GM18907 (cell line): ENCODE data around the gene PATJ.

Experiments used
- ATAC-seq: cut with Tn5 transposase; IDR thresholded peaks from one replicate; pipeline ENCODE4 v1.9.1; 2021; ENCODE audit warnings: mild to moderate bottlenecking, moderate library complexity; ENCODE audit not compliant: unreplicated experiment

Gene PATJ

DNA sequence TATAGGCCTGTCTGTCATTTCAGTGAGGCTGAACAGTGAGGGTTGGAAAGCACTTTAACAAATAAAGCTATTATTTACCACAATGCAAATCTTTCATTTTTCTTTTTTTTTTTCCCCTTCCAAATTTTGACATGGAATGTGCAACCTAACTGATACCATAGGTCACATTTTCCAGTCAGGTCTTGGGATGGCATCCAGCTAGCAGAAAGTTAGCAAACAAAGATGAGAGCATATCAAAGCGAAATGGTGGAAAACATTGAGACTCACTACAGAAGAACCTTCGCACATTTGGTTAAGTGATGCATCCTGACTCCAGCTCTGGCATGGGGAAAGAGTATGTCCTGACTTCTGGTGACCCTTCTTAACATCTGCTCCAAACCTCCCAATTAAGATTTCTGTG is 347.3 kb downstream of the PATJ start:
- ATAC-seq, result no peak

DNA sequence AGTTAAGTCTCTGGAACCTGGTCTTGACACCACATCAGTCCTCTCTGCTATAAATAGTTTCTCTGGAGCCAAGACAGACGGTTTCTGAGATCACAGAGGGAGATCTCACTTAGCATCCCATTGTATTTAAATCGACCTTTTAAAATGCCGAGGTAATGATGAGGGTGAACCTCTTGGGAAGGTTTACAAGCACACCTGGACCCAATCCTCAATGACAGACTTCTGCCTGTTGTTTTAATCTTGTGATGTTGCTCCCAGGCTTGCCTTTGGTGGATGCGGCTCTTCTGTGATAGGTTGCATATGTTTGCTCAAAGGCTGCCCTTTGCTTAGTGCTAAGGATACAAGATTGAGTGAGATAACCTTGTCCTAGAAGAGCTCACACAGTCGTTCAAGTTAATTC is 347.7 kb downstream of the PATJ start:
- ATAC-seq, result no peak

DNA sequence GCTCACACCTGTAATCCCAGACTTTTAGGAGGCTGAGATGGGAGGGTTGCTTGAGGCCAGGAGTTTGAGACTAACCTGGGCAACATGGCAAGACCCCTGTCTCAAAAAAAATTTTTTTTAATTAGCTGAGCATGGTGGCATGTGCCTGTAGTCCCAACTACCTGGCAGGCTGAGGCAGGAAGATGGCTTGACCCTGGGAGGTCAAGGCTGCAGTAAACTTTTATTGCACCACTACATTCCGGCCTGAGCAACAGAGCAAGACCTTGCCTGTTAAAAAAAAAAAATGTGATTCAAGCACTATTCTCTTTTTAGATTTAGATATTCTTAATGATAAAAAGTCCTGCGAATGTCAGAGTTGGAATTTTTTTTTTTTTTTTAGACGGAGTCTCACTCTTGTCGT is 349.8 kb downstream of the PATJ start:
- ATAC-seq, result no peak

DNA sequence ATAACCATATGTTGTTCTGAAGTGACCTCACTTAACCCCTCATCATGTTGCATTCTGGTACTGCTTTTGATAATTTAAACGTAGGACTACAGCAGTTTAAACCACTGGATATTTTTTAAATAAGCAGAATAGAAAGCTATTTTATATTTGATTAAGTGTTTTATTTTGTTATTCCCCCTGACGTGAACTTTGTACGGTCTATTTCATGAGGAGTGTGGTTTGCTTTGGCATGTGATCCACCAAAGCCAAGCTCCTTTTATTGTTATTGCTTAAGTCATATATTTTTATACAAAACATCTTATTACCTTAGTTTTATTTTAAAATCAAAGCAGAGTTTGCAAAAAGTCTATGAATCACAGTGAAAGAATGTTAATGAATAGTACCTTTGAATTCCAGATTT is 351.0 kb downstream of the PATJ start:
- no peak for ATAC-seq

DNA sequence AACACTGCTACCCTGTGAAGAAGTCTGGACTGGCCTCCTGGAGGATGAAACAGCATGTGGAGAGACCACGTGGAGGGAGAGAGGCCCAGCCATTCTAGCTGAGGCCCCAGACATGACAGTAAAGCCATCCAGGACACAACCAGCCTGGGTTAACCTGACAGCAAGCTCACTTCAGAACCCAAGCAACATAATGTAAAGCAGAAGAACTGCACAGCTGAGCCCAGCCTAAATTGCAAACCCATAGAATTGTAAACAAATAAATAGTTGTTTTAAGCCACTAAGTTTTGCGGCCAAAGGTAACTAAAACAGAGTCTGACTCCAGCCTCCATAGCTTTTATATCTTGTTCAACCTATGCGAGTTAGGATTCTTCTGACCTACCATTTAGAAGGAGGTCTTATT is 355.2 kb downstream of the PATJ start:
- ATAC-seq, result no peak

DNA sequence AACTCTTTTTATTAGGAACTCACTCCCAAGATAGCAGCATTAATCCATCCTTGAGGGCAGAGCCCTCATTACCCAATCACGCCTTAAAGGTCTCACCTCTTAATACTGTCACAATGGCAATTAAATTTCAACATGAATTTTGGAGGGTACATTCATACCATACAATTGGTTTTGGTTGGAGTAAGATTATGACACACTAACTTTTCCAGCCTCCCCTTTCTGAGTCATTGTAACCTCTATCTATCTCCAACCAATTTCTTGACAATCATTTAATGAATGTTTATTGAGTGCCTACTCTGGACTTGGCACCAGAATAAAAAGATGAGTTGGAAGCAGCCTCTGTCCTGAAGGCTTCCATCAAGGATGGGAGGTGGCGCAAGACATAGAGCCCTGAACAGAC is 358.2 kb downstream of the PATJ start:
- ATAC-seq, result no peak

DNA sequence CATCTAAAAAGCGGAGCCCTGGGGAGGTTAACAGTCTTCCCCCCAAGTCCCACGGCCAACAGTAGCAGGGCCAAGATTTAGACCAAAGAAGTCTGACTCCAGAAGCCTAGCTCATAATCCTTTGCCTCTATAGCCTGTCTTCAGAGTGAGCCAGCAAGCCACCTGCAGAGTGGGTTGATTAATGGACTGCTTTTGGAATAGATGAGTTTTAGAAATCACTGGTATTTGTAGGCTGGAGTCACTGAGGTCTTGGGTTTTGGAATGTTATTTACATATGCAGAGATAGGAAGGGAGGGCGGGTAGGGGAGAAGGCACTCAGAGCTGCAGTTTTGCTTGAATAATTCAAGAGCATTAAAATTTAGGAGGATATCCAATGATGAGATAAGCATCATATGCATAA is 361.6 kb downstream of the PATJ start:
- no peak for ATAC-seq

DNA sequence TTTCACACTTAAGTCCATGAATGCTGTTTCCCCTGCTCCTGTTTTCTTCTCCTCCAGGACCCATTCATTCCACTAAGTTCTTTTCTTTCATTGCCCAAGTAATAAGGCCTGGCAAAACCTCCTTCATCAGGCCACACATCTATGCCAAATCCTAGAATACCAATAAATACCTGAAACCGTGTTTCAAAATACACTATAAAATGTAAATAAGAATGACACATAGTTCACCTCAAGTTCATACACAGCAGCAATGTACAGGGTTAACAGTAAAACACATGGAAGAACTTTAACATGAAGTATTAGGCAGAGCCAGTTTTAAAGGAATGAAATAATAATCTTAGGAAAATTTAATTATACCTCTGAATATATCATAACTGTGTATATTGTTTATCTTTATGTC is 365.6 kb downstream of the PATJ start:
- no peak for ATAC-seq

DNA sequence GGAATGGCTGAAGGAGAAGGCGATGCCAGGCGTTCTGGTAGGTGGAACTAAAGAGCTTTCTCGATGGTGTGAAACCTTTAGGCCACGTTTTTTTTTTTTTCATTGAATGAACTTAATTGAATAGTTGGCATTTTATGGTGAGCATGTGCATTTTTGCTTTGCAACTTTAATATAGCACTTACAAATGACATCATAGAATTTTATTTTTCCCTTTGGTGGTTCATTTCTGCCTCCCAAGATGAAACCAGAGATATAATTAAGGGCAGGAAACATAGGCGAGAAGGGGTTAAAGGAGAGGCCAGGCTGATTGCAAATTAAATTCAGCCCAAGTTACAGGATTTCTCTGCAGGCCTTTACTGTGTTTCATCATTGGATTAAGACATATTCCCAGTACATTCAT is 366.8 kb downstream of the PATJ start:
- no peak for ATAC-seq

DNA sequence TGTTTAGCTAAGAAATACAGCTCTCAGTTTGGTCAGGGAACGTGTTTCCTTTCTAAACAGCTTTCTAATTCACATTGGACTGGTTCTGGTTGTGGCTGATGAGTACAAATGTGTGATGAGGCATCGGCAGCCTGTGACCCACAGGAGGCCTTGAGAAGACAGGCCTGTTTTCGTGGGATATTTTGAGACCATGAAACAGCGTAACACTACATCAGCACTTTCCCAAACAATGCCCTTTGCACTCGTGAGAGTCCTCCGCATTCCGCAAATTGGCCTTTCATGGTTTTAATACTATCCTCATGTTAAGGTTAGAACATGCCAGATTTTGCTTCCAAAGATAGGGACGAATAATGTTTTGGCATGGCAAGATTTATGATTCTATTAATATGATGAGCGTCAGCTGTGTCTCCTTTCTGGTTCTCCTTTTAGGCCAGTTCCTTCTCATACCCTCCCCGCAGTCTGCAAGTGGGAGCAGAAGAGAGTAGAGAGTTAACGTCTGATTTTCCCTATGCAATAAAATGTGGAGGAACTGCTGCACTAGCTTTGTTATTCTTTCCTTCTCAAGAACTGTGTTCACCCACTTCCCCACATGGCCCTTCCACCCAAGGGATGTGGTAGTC is 368.0 kb downstream of the PATJ start:
- ATAC-seq, result no peak

DNA sequence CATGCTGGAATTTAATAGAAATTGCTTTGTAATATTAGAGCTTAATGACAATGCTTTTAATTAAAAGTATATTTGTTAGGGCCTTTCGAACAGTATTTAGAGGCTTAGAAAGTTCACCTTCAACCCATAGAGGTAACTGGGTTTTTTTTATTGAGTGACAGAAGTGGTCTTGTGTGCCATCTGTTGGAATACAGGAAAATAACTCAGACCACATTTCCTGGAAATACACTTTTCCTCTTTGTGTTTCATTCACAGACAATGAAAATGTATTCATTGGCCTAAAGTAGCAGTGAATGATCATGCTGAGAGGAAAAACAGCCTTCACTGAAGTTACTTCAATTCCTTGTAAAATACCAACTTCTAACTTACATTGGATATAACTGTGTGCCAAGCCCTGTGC is 368.8 kb downstream of the PATJ start:
- no peak for ATAC-seq

DNA sequence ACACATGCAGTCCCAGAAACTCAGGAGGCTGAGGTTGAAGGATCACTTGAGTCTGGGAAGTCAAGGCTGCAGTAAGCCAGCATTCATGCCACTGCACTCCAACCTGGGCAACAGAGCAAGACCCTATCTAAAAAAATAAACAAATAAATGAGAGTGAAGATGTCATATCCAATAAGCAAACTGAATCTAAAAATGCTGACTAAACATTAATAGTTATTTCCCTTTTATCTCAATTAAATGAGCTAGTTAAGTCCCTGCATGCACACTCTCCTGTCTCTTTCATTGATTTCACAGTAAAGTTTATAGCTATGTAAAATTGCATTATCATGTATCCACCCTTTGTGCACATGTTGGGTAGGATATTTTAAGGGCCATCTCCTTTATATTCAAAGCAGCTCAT is 371.2 kb downstream of the PATJ start:
- ATAC-seq, result no peak

DNA sequence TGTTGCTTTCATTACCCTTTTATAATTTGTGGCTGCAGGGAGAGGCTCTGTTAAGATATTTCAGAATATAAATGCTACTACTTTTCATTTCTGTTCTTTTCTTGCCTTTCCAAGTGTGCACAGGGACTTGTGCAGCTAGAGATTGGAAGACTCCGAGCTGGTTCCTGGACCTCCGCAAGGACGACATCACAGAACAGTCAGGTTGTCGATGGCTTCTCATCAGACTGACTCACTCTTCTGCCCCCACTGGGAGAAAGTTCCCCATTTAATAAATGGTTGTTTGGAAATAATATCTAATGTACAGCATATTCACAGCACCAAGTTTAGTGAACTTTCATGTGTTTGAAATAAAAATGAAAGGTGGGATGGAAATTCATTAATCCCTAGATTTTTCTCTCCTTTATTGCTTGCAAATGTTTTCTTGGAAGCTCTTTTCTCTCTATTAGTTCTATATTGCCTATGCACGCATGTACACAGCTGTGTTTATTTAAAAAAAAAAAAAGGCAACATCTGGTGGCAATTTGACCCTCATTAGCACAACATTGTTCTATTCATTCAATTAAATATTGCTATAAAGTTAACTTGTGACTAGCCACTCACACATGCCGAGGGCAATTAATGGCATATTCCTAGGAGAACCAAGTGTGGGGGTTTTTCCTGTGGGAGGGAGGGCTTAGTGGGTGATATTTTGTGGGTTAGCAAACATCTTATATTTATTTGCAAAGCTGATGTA is 374.9 kb downstream of the PATJ start:
- ATAC-seq, result no peak

DNA sequence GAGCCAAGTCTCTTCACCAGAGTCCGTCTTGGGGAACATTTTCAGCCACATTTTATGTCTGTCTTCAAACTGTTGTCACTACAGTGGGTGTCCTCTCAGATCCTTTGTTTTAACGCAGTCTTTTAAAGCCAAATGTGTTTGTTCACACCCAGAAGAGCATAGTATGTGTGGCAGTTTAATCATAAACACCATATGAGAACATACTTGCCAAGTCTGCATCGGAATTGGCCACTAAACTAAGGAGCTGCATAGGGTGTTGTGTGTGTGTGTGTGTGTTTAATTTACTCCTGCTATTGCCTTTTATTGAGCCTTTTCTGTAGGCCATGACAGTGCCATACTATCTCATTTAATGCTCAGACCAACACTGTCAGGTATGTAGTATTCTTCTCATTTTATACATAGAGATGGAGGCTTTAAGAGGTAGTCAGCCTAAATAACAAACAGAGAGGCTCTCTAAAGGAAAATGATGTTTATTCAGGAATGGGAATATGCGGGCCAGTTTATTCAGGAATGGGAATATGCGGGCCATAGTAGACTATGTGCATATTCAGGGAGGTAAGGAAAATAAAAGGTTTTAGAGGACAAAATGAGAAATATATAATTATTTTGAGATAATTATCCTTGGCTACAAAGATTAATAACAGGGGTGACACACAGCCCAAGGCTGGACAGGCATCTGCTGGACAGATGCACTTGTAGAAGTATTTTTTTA is 384.5 kb downstream of the PATJ start:
- ATAC-seq, result no peak

DNA sequence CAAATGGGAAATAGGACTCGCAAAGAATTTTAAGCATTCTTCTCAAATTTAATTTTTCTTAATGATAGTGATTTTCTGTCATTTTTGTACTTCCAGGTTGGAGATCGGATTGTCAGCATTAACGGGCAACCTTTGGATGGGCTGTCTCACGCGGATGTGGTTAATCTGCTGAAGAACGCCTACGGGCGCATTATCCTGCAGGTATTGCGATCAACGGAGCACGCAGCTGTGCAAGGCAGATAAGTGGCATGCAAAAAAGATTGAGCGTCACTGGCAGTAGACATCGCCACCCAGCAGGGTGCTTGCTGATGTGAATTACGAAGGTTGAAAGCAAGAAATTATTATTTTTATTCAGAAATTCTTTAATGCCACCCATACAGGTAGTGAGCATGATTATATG is 386.5 kb downstream of the PATJ start:
- no peak for ATAC-seq

DNA sequence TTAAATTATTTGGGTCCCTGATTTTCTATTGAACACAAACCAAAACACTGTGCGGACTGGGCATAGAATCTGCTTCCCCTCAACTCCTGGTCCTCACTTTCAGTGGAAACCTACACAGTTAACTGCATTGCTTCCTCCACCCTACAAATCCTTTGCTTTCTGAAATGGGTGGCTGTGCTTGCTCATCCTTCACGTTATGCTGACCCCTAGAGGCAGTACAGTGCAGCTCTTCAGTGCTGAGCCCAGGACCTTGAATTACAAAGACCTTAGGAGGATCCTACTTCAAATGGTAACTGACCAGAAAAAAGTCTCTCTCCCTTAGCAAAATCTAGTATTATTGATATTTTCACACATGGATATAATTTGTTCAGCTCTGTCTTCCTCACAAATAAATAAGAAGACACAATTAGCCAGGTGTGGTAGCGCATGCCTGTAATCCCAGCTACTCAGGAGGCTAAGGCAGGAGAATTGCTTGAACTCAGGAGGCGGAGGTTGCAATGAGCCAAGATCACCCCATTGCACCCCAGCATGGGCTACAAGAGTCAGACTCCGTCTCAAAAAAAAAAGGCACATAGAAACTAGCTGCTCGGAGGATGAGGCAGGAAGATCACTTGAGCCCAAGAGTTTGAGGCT is 388.9 kb downstream of the PATJ start:
- peak; percentile 93 for ATAC-seq

DNA sequence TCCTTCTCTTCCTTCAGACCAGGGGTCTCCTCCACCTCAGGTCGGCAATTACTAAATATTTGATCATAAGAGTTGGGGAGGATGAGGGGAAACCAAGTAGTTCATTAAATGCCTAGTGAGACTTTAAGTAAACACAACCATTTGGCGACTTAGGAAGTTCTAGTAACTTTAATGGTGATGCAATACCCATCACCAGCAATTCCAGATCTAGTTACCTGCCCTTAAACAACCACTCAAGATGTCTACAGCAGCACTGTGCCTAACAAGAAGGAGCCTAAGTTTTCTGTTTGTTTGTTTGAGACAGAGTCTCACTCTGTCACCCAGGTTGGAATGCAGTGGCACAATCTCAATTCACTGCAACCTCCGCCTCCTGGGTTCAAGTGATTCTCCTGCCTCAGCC is 395.7 kb downstream of the PATJ start:
- ATAC-seq, result no peak

DNA sequence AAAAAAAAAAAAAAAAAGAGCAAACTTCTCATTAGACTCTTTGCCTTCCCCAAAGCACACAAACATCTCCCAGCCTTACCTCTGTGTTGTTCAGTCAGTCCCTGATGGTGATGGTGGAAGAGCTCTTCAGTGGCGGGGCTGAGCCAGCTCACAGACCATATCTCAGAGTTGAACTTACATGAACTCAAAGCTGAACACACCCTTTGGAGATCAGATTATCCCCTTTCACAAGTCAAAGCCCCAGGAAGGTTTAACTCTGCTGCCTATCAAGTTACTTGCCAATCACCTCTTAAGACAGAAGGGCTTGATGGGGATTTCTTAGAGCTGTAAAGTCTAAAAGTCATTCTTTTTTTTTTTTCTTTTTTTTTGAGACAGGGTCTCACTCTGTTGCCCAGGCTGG is 397.1 kb downstream of the PATJ start:
- ATAC-seq, result no peak

DNA sequence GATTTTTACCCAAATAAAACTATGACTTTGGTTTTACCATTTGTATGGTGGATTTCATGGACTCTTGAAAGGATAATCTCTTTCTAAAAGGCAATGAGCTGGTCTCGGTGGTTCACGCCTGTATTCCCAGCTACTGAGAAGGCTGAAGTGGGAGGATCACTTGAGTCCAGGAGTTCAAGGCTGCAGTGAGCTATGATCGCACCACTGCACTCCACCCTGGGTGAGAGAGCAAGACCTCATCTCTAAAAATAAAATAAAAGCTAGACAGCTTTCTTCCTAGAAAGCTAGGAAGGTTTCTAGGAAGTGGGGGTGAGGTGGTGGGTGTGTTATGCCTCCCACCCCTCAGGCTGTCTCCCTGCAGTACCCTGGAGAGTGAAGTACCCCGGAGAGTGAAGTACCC is 398.4 kb downstream of the PATJ start:
- no peak for ATAC-seq

DNA sequence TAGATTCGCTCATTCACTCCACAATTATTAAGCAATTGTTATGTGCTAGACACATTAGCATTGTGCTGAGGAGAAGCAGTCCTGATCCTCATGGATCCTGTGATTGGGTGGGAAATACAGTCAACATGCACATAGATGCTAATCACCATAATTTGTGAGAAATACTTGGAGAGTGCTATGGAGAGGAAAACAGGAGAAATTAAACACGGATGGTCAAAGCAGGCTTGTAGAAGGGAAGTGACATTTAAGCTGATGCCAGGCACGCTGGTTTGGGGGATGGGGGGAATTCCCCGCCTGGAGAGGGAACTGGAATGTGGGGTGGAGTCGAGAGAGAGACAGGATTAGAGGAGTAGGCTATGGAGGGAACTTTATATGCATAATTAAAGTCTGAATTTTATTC is 400.2 kb downstream of the PATJ start:
- ATAC-seq, result no peak

DNA sequence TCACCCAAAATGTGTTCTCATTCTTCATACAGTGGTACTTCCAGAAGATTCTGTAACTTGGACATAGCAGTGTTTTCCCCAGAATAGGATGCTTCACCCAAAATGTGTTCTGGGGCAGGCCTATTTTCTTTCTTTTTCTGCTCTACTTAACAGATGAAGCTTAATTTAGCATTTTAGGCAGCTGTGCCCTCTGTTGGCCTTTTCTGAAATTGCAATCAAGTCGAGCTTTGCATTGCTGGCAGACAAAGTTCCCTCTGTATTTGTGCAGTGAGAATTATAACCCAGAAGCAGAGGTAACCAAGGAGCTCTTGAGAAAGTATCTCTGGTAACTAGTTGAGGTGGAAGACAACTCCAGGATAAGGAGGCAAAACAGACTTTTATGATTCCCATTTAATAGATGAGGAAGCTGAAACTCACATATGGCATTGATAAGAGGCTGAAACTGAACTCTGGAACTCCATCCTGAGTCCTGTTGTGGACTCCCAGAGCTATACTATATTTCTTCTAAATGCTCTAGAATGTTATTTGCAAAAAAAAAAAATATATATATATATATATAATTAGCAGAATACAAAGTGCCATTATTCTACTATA is 402.1 kb downstream of the PATJ start:
- peak; percentile 57 for ATAC-seq
